Activated B cell treated with CpG ODN at 0.5 μM for 24 hours (primary cell): ENCODE results near the gene GTPBP1. TPM values are rescaled to one million over a fixed set of nuclear protein-coding genes. Genes with fewer than 3 reads are reported as not detected.

Source experiments
- ATAC-seq: fragments of 200-7000 bp; cut with Tn5 transposase; one replicate; pipeline ENCODE4 v1.10.0; 2021; ENCODE audit warnings: low read depth, mild to moderate bottlenecking, moderate library complexity
- CTCF ChIA-PET: fragments of 350-600 bp; sonication (Branson Sonifier 250); formaldehyde crosslinking; loops from one replicate; lab custom pipeline; 2021; ENCODE audit warnings: antibody characterized with exemption; lab: Charles Lee
- POLR2A ChIA-PET: fragments of 350-600 bp; sonication (Branson Sonifier 250); formaldehyde crosslinking; loops from one replicate; lab custom pipeline; 2021; ENCODE audit warnings: antibody characterized with exemption; lab: Charles Lee
- DNase-seq: peaks from one replicate; pipeline ENCODE4 v3.0.0; 2022
- H3K27ac Mint-ChIP-seq: one replicate; pipeline ENCODE4 v1.8.0; 2020; ENCODE audit warnings: mixed read lengths
- H3K27me3 Mint-ChIP-seq: one replicate; pipeline ENCODE4 v1.8.0; 2021; ENCODE audit warnings: mixed read lengths
- H3K36me3 Mint-ChIP-seq: one replicate; pipeline ENCODE4 v1.8.0; 2021; ENCODE audit warnings: low read depth, mixed read lengths
- H3K4me1 Mint-ChIP-seq: one replicate; pipeline ENCODE4 v1.8.0; 2021; ENCODE audit warnings: mixed read lengths
- H3K4me3 Mint-ChIP-seq: one replicate; pipeline ENCODE4 v1.8.0; 2020; ENCODE audit warnings: mild to moderate bottlenecking, mixed read lengths
- H3K9me3 Mint-ChIP-seq: one replicate; pipeline ENCODE4 v1.8.0; 2020; ENCODE audit warnings: mixed read lengths
- CTCF ChIP-seq: fragments of 200-600 bp; IDR thresholded peaks from one replicate; pipeline ENCODE4 v1.8.0; 2022; ENCODE audit warnings: antibody characterized with exemption, mild to moderate bottlenecking
- intact Hi-C: fragments of 100-400 bp; cut with micrococcal nuclease; formaldehyde crosslinking; loops from one replicate; pipeline ENCODE4 v1.15.1; 2024
- total RNA-seq: library from RNA; stranded (reverse); gene quantifications from 2 replicates; pipeline ENCODE4 v1.2.3, GENCODE V29; 2022

Gene GTPBP1
- total RNA-seq, 1 donor from 2014 or later: 103 TPM

GRCh38 chr22:38733724-38734381, 28.1 kb downstream of the GTPBP1 start:
- H3K27me3 Mint-ChIP-seq: no peaks in the 10 kb centered on the region
- H3K27ac Mint-ChIP-seq: peak overlapping the region; percentile 75
- peaks cover 94% of the 10 kb centered on the region for H3K36me3 Mint-ChIP-seq
- CTCF ChIA-PET: interaction anchor here (0.8 to 3.5 kb wide), 8 partner anchors 9 to 109 kb away, joined by 4 to 26 read pairs (median 6); no protein-coding TSS in a partner anchor
- no peak for DNase-seq
- ATAC-seq: no peak
- H3K4me1 Mint-ChIP-seq: peaks cover 26% of the 10 kb centered on the region
- H3K4me3 Mint-ChIP-seq: no peak overlapping the region
- TF ChIP-seq CTCF: no peak
- no peaks in the 10 kb centered on the region for H3K9me3 Mint-ChIP-seq
- intact Hi-C loops: loop anchor here (1.0 to 2.0 kb wide), 3 partner anchors 32 to 269 kb away; no protein-coding TSS in a partner anchor
- POLR2A ChIA-PET: interaction anchor here (0.8 to 5.5 kb wide), 7 partner anchors 10 to 51 kb away, joined by 3 to 37 read pairs (median 6); no protein-coding TSS in a partner anchor

- ChIA-PET CTCF (interaction anchor here (1.7 to 3.5 kb wide), 5 partner anchors 10 to 109 kb away, joined by 5 to 26 read pairs (median 7); no protein-coding TSS in a partner anchor), POLR2A (interaction anchor here (0.7 to 5.5 kb wide), 7 partner anchors 10 to 29 kb away, joined by 3 to 37 read pairs (median 4); no protein-coding TSS in a partner anchor)
- no peaks in the 10 kb centered on the region for H3K9me3 Mint-ChIP-seq
- no peaks in the 10 kb centered on the region for H3K27me3 Mint-ChIP-seq
- H3K4me1 Mint-ChIP-seq: peaks cover 26% of the 10 kb centered on the region
- no peak overlapping the region for H3K4me3 Mint-ChIP-seq
- no peak for TF ChIP-seq CTCF
- ATAC-seq (no peak), DNase-seq (no peak)
- peak overlapping the region; percentile 68 for H3K27ac Mint-ChIP-seq
- intact Hi-C loops: no loop called here
- H3K36me3 Mint-ChIP-seq: peaks cover 94% of the 10 kb centered on the region
These were observed 28.8 kb downstream of the GTPBP1 start for GRCh38 chr22:38734421-38735100.

- H3K4me1 Mint-ChIP-seq: peaks cover 26% of the 10 kb centered on the region
These were observed 29.4 kb downstream of the GTPBP1 start for GRCh38 chr22:38735126-38735464.

GRCh38 chr22:38735465-38736256, 29.9 kb downstream of the GTPBP1 start:
- no peak overlapping the region for H3K4me3 Mint-ChIP-seq
- H3K27ac Mint-ChIP-seq: peak overlapping the region; percentile 65
- no peaks in the 10 kb centered on the region for H3K9me3 Mint-ChIP-seq
- DNase-seq (no peak), ATAC-seq (peak; percentile 30)
- no peak for TF ChIP-seq CTCF
- H3K36me3 Mint-ChIP-seq: peaks cover 94% of the 10 kb centered on the region
- intact Hi-C loops: no loop called here
- POLR2A ChIA-PET: interaction anchor here (0.5 to 5.5 kb wide), 5 partner anchors 11 to 1634 kb away, joined by 3 to 37 read pairs (median 8); no protein-coding TSS in a partner anchor
- H3K27me3 Mint-ChIP-seq: no peaks in the 10 kb centered on the region
- CTCF ChIA-PET: interaction anchor here (1.1 to 3.5 kb wide), 4 partner anchors 10 to 108 kb away, joined by 5 to 26 read pairs (median 8); no protein-coding TSS in a partner anchor
- peaks cover 26% of the 10 kb centered on the region for H3K4me1 Mint-ChIP-seq

More at GRCh38 chr22:38735126-38735464, 29.4 kb downstream of the GTPBP1 start:
- H3K27me3 Mint-ChIP-seq: no peaks in the 10 kb centered on the region
- no peaks in the 10 kb centered on the region for H3K9me3 Mint-ChIP-seq
- no peak for DNase-seq
- H3K36me3 Mint-ChIP-seq: peaks cover 94% of the 10 kb centered on the region
- peak overlapping the region; percentile 65 for H3K27ac Mint-ChIP-seq
- ChIA-PET POLR2A (interaction anchor here (0.6 to 5.5 kb wide), 5 partner anchors 11 to 1635 kb away, joined by 3 to 37 read pairs (median 7); no protein-coding TSS in a partner anchor), CTCF (interaction anchor here (1.7 to 3.5 kb wide), 4 partner anchors 10 to 108 kb away, joined by 7 to 26 read pairs (median 8); no protein-coding TSS in a partner anchor)
- TF ChIP-seq CTCF: no peak
- no peak overlapping the region for H3K4me3 Mint-ChIP-seq
- ATAC-seq: no peak
- intact Hi-C loops: no loop called here
